ENCODE measurements around the gene THAP4.

- TF ChIP-seq CTCF (IDR thresholded peaks at IDR 0.05; ENCODE audit: low read depth, low read length) (no peak), EZH2phosphoT487 (IDR thresholded peaks at IDR 0.05; ENCODE audit: low read depth) (no peak)
Observed at GRCh38 chr2:241595600-241596140, 41.3 kb downstream of the THAP4 start.
